Esophagus squamous epithelium (tissue), 5 donors: Measurements from ENCODE around the gene IL1R1. TPM values are rescaled to one million over a fixed set of nuclear protein-coding genes. Genes with fewer than 3 reads are reported as not detected.

Experiments
- DNase-seq: peaks from one replicate; lab custom pipeline; 2025; lab: John Stamatoyannopoulos, UW
- H3K27ac ChIP-seq, 4 donors: fragments of 200-600 bp; sonication (generic); one replicate each; pipeline ENCODE4 v1.5.1; 2016 to 2019; ENCODE audit warnings: mild to moderate bottlenecking in 1 of 4
- H3K27me3 ChIP-seq, 4 donors: fragments of 200-600 bp; sonication (generic); 1 replicate in 3 of 4; 2 replicates in 1 of 4; pipeline versions ENCODE4 v1.5.1 to v1.6.0; 2017 to 2021; ENCODE audit warnings: antibody characterized with exemption in 1 of 4
- H3K36me3 ChIP-seq, 3 donors: fragments of 200-600 bp; sonication (generic); one replicate each; pipeline ENCODE4 v1.5.1; 2016 to 2019
- H3K4me1 ChIP-seq, 3 donors: fragments of 200-600 bp; sonication (generic); one replicate each; pipeline ENCODE4 v1.5.1; 2017 to 2019
- H3K4me3 ChIP-seq, 4 donors: fragments of 200-600 bp; sonication (generic); 1 replicate in 3 of 4; 2 replicates in 1 of 4; pipeline ENCODE4 v1.5.1; 2016 to 2019; ENCODE audit warnings: mild to moderate bottlenecking in 2 of 4, moderate library complexity in 1 of 4
- H3K9me3 ChIP-seq, 3 donors: fragments of 200-600 bp; sonication (generic); one replicate each; pipeline ENCODE4 v1.5.1; 2016 to 2019
- POLR2A ChIP-seq, 4 donors: fragments of 450-650 bp; IDR thresholded peaks; one replicate each; pipeline ENCODE4 v1.6.1; 2017; ENCODE audit warnings: antibody characterized with exemption in 4 of 4, mild to moderate bottlenecking in 4 of 4, moderate library complexity in 3 of 4
- WGBS, 2 donors: methylation state at CpG; one replicate each; pipeline ENCODE4 v1.1.5; 2018; 5-methylcytosine and 5-hydroxymethylcytosine counted together
- intact Hi-C: fragments of 100-400 bp; cut with DNase I; formaldehyde crosslinking; loops from one replicate; pipeline ENCODE4 v1.15.0; 2022
- total RNA-seq, 4 donors: library from RNA; depleted of rRNA; stranded (reverse); fragments of >200 nt; gene quantifications; one replicate each; pipeline ENCODE4 v1.1.0, GENCODE V29; 2016
- TF ChIP-seq, protein P1 (sequence below), 6 experiments: fragments of 450-650 bp in 4 of 6; fragments of 200-600 bp in 2 of 6; sonication (generic) in 2 of 6; IDR thresholded peaks; one replicate each; pipeline ENCODE4 v1.5.1; 2016 to 2019; ENCODE audit warnings: antibody characterized with exemption in 6 of 6, mild to moderate bottlenecking in 4 of 6, moderate library complexity in 4 of 6
- donor health status: DM: yes; HTN: yes; CAD: no.

The IL1R1 gene
- total RNA-seq, 4 donors from 2014 or later = 9.7 to 65.8 (median 24.6) TPM

DNA sequence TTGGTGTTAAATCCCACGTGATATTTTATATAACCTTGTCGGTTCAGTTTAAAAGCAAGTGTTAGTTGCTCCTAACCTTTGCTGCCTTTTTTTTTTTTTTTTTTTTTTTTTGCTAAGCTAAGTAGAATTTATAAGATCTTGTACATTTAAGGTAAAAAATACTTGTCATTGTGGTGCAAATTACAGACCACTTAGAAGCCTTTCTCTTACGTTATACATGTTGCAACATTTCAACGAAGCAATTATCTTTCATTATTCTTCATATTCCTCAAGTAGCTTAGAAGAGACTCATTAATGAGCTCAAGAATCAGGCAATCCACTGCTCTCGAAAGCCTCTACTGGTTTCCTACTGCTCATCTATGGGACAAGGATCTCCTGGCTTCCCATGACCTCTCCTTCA lies 29.4 kb downstream of the IL1R1 start:
- Histone ChIP-seq H3K27me3 (no peaks in the 10 kb centered on the region), H3K4me3 (no peak overlapping the region), H3K36me3 (peaks cover 8 to 92% (median 15%) of the 10 kb centered on the region in 3 donors), H3K4me1 (no peaks in the 10 kb centered on the region), H3K27ac (no peak overlapping the region), H3K9me3 (no peaks in the 10 kb centered on the region)
- intact Hi-C loops = no loop called here
- no peak for TF ChIP-seq POLR2A (IDR thresholded peaks at IDR 0.05)
- TF ChIP-seq, protein P1, sequence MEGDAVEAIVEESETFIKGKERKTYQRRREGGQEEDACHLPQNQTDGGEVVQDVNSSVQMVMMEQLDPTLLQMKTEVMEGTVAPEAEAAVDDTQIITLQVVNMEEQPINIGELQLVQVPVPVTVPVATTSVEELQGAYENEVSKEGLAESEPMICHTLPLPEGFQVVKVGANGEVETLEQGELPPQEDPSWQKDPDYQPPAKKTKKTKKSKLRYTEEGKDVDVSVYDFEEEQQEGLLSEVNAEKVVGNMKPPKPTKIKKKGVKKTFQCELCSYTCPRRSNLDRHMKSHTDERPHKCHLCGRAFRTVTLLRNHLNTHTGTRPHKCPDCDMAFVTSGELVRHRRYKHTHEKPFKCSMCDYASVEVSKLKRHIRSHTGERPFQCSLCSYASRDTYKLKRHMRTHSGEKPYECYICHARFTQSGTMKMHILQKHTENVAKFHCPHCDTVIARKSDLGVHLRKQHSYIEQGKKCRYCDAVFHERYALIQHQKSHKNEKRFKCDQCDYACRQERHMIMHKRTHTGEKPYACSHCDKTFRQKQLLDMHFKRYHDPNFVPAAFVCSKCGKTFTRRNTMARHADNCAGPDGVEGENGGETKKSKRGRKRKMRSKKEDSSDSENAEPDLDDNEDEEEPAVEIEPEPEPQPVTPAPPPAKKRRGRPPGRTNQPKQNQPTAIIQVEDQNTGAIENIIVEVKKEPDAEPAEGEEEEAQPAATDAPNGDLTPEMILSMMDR (IDR thresholded peaks at IDR 0.05) = no peak
- 81 to 92% methylated on average over 5 of the region's 5 CpGs for WGBS, 2 donors
- DNase-seq = no peak

- TF ChIP-seq POLR2A (IDR thresholded peaks at IDR 0.05) = no peak
- TF ChIP-seq, protein P1 (IDR thresholded peaks at IDR 0.05) = no peak
- peaks cover 8 to 100% (median 15%) of the 10 kb centered on the region in 3 donors for H3K36me3 ChIP-seq
- no peak for DNase-seq
- WGBS, 2 donors = 69 to 72% methylated on average over 3 of the region's 3 CpGs
- no peaks in the 10 kb centered on the region for H3K27me3 ChIP-seq
- H3K27ac ChIP-seq = no peak overlapping the region
- H3K4me3 ChIP-seq = no peak overlapping the region
- no peaks in the 10 kb centered on the region for H3K4me1 ChIP-seq
- intact Hi-C loops = no loop called here
- no peaks in the 10 kb centered on the region for H3K9me3 ChIP-seq
Measured at GRCh38 chr2:102172745-102173144, 30.2 kb downstream of the IL1R1 start.

DNA sequence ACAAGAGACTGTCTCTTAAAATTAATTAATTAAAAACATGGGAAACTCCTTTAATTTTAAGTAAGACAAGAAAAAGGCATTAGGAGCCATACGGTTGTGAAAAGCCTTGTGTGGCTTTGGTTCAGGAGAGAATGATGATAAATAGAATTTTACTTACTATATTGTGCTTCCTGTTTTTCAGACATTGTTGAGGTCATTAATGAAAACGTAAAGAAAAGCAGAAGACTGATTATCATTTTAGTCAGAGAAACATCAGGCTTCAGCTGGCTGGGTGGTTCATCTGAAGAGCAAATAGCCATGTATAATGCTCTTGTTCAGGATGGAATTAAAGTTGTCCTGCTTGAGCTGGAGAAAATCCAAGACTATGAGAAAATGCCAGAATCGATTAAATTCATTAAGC lies 33.6 kb downstream of the IL1R1 start:
- H3K9me3 ChIP-seq = no peaks in the 10 kb centered on the region
- H3K4me1 ChIP-seq = peaks cover 0 to 1% (median 0%) of the 10 kb centered on the region in 3 donors
- 86 to 89% methylated on average over 3 of the region's 3 CpGs for WGBS, 2 donors
- no peak for DNase-seq
- H3K27me3 ChIP-seq = no peaks in the 10 kb centered on the region
- H3K4me3 ChIP-seq = no peak overlapping the region
- TF ChIP-seq POLR2A (IDR thresholded peaks at IDR 0.05) = no peak
- TF ChIP-seq, protein P1 (IDR thresholded peaks at IDR 0.05) = no peak
- H3K27ac ChIP-seq = no peak overlapping the region
- H3K36me3 ChIP-seq = peaks cover 6 to 72% (median 8%) of the 10 kb centered on the region in 3 donors
- intact Hi-C loops = no loop called here

DNA sequence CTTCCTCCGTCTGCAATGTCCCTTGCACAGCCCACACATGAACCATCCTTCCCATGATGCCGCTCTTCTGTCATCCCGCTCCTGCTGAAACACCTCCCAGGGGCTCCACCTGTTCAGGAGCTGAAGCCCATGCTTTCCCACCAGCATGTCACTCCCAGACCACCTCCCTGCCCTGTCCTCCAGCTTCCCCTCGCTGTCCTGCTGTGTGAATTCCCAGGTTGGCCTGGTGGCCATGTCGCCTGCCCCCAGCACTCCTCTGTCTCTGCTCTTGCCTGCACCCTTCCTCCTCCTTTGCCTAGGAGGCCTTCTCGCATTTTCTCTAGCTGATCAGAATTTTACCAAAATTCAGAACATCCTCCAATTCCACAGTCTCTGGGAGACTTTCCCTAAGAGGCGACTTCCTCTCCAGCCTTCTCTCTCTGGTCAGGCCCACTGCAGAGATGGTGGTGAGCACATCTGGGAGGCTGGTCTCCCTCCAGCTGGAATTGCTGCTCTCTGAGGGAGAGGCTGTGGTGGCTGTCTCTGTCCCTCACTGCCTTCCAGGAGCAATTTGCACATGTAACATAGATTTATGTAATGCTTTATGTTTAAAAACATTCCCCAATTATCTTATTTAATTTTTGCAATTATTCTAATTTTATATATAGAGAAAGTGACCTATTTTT lies 35.4 kb downstream of the IL1R1 start:
- H3K36me3 ChIP-seq = peaks cover 6 to 54% (median 6%) of the 10 kb centered on the region in 3 donors
- 87% methylated on average over 7 of the region's 7 CpGs for WGBS, 2 donors
- intact Hi-C loops = no loop called here
- H3K4me1 ChIP-seq = peaks cover 0 to 17% (median 0%) of the 10 kb centered on the region in 3 donors
- H3K27ac ChIP-seq = no peak overlapping the region
- TF ChIP-seq POLR2A (IDR thresholded peaks at IDR 0.05) = no peak
- TF ChIP-seq, protein P1 (IDR thresholded peaks at IDR 0.05) = no peak
- no peaks in the 10 kb centered on the region for H3K9me3 ChIP-seq
- H3K4me3 ChIP-seq = no peak overlapping the region
- DNase-seq = no peak
- H3K27me3 ChIP-seq = no peaks in the 10 kb centered on the region

DNA sequence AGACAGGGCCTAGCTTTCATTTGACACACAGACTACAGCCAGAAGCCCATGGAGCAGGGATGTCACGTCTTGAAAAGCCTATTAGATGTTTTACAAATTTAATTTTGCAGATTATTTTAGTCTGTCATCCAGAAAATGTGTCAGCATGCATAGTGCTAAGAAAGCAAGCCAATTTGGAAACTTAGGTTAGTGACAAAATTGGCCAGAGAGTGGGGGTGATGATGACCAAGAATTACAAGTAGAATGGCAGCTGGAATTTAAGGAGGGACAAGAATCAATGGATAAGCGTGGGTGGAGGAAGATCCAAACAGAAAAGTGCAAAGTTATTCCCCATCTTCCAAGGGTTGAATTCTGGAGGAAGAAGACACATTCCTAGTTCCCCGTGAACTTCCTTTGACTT lies 36.5 kb downstream of the IL1R1 start:
- DNase-seq = no peak
- Histone ChIP-seq H3K27ac (no peak overlapping the region), H3K27me3 (no peaks in the 10 kb centered on the region), H3K4me3 (no peak overlapping the region), H3K36me3 (peaks cover 4 to 43% (median 6%) of the 10 kb centered on the region in 3 donors), H3K9me3 (no peaks in the 10 kb centered on the region), H3K4me1 (peaks cover 0 to 17% (median 0%) of the 10 kb centered on the region in 3 donors)
- 57 to 80% methylated on average over 3 of the region's 3 CpGs for WGBS, 2 donors
- TF ChIP-seq POLR2A (IDR thresholded peaks at IDR 0.05) = no peak
- TF ChIP-seq, protein P1 (IDR thresholded peaks at IDR 0.05) = no peak
- intact Hi-C loops = no loop called here
